HG03097 (cell line): Measurements from ENCODE around the gene OCA2.
"Not testable (repeated sequence)": the region's sequence is repeated elsewhere in the genome, so short reads cannot be mapped to it uniquely, and the experiment has no call there.

Experiments
- ATAC-seq: cut with Tn5 transposase; IDR thresholded peaks from one replicate; pipeline ENCODE4 v1.9.1; 2021; ENCODE audit not compliant: unreplicated experiment, low FRiP score

Gene OCA2

GRCh38 chr15:27961801-27962200 is 137.3 kb downstream of the OCA2 start:
- no peak for ATAC-seq

GRCh38 chr15:27958911-27959578 is 140.1 kb downstream of the OCA2 start:
- ATAC-seq = no peak

- no peak for ATAC-seq
Observed at GRCh38 chr15:27956285-27956684, 142.8 kb downstream of the OCA2 start.

- no peak for ATAC-seq
Observed at GRCh38 chr15:27955087-27955486, 144.0 kb downstream of the OCA2 start.

- ATAC-seq = not testable (repeated sequence)
Observed at GRCh38 chr15:27952593-27952992, 146.5 kb downstream of the OCA2 start.

GRCh38 chr15:27951191-27951890 is 147.8 kb downstream of the OCA2 start:
- ATAC-seq = no peak

- ATAC-seq = no peak
Observed at GRCh38 chr15:27949089-27949488, 150.0 kb downstream of the OCA2 start.

- ATAC-seq = no peak
Observed at GRCh38 chr15:27939246-27939645, 159.9 kb downstream of the OCA2 start.

- ATAC-seq = no peak
Observed at GRCh38 chr15:27937851-27938250, 161.3 kb downstream of the OCA2 start.

GRCh38 chr15:27936164-27936563 is 163.0 kb downstream of the OCA2 start:
- ATAC-seq = no peak

- no peak for ATAC-seq
Observed at GRCh38 chr15:27935328-27935727, 163.8 kb downstream of the OCA2 start.

- ATAC-seq = no peak
Observed at GRCh38 chr15:27934782-27935181, 164.3 kb downstream of the OCA2 start.

GRCh38 chr15:27933562-27933961 is 165.6 kb downstream of the OCA2 start:
- no peak for ATAC-seq

- ATAC-seq = no peak
Observed at GRCh38 chr15:27932600-27932999, 166.5 kb downstream of the OCA2 start.

- no peak for ATAC-seq
Observed at GRCh38 chr15:27928386-27928785, 170.7 kb downstream of the OCA2 start.

- no peak for ATAC-seq
Observed at GRCh38 chr15:27912283-27912682, 186.8 kb downstream of the OCA2 start.

- no peak for ATAC-seq
Observed at GRCh38 chr15:27906802-27907201, 192.3 kb downstream of the OCA2 start.

- no peak for ATAC-seq
Observed at GRCh38 chr15:27903405-27903804, 195.7 kb downstream of the OCA2 start.

GRCh38 chr15:27902680-27903385 is 196.3 kb downstream of the OCA2 start:
- ATAC-seq = no peak

- no peak for ATAC-seq
Observed at GRCh38 chr15:27899583-27900285, 199.4 kb downstream of the OCA2 start.

GRCh38 chr15:27897481-27897880 is 201.6 kb downstream of the OCA2 start:
- no peak for ATAC-seq
